Measurements from ENCODE around the gene KLHL36. TPM values are rescaled to one million over a fixed set of nuclear protein-coding genes. Genes with fewer than 3 reads are reported as not detected.
A peak's percentile ranks its signal among the peaks of the same experiment; 100 is the strongest.

The KLHL36 gene
- total RNA-seq, 2 experiments from 2014 or later = 31.1 to 43.2 TPM

- intact Hi-C loops (cut with DNase I, micrococcal nuclease) = no loop called here
- no peak for DNase-seq
- ChIA-PET POLR2A (no interaction called here), CTCF (interaction anchor here (0.8 to 2.2 kb wide), 2 partner anchors 13 to 14 kb away, joined by 3 to 6 read pairs; no protein-coding TSS in a partner anchor)
- peaks cover 63% of the 10 kb centered on the region for H3K36me3 Mint-ChIP-seq (ENCODE audit: low read depth)
- H3K27ac Mint-ChIP-seq = no peak overlapping the region
- no peak overlapping the region for H3K4me3 Mint-ChIP-seq
- no peaks in the 10 kb centered on the region for H3K27me3 Mint-ChIP-seq
- H3K9me3 Mint-ChIP-seq (ENCODE audit: low read depth) = no peaks in the 10 kb centered on the region
- ATAC-seq = no peak
- peaks cover 25% of the 10 kb centered on the region for H3K4me1 Mint-ChIP-seq
Observed at GRCh38 chr16:84659656-84660300, 11.5 kb downstream of the KLHL36 start.

DNA sequence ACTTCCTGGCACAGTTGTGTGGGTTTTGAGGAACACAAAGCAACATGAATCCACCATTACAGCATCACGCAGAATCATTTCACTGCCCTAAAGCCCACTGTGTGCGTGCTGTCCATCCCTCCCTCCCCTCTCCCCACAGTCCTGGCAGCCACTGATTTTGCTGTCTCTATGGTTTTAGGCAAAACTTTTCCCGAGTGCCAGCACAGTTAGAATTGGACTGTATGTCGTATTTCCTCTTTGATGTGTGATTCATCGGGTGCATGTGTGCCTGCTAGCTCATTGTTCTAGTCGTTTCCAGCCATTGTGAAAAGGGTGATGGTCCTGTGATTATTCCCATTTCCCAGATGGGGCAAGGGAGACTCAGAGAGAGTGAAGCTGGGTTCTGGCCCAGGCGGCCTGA, 12.7 kb downstream of the KLHL36 start:
- POLR2A ChIA-PET = no interaction called here
- peaks cover 15% of the 10 kb centered on the region for H3K4me1 Mint-ChIP-seq
- no peak for ATAC-seq
- H3K27ac Mint-ChIP-seq = no peak overlapping the region
- H3K9me3 Mint-ChIP-seq (ENCODE audit: low read depth) = no peaks in the 10 kb centered on the region
- no peak overlapping the region for H3K4me3 Mint-ChIP-seq
- no peaks in the 10 kb centered on the region for H3K27me3 Mint-ChIP-seq
- CTCF ChIA-PET = interaction anchor here (2.2 kb wide), 1 partner anchor 12 kb away, joined by 6 read pairs; no protein-coding TSS in a partner anchor
- no peak for DNase-seq
- intact Hi-C loops (cut with DNase I, micrococcal nuclease) = no loop called here
- H3K36me3 Mint-ChIP-seq (ENCODE audit: low read depth) = peaks cover 62% of the 10 kb centered on the region

- DNase-seq (no peak), ATAC-seq (no peak)
- peaks cover 11% of the 10 kb centered on the region for H3K4me1 Mint-ChIP-seq
- intact Hi-C loops (cut with DNase I, micrococcal nuclease) = no loop called here
- ChIA-PET POLR2A (no interaction called here), CTCF (no interaction called here)
- H3K9me3 Mint-ChIP-seq (ENCODE audit: low read depth) = no peaks in the 10 kb centered on the region
- no peak overlapping the region for H3K4me3 Mint-ChIP-seq
- no peak overlapping the region for H3K27ac Mint-ChIP-seq
- H3K27me3 Mint-ChIP-seq = no peaks in the 10 kb centered on the region
- peaks cover 62% of the 10 kb centered on the region for H3K36me3 Mint-ChIP-seq (ENCODE audit: low read depth)
Observed at GRCh38 chr16:84661418-84662060, 13.2 kb downstream of the KLHL36 start.

DNA sequence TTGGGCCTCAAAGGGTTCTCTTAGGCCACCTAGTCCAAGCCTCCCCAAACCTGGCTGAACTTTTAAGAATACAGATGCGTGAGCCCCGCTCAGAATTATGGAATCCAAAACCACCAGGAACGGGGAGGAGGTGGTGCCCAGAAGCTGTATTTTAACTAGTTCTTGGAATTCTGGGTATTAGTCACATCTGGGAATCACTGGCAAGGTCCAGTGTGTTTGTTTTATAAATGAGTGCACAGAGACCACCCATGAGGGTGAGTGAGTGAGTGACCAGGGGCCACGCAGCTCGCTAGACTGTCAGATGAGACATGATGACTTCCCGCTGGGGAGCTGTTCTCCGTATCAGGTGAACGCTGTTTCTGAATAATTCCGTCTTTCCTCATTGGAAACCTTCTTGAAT, 14.2 kb downstream of the KLHL36 start:
- POLR2A ChIA-PET = no interaction called here
- ATAC-seq (no peak), DNase-seq (no peak)
- no peaks in the 10 kb centered on the region for H3K9me3 Mint-ChIP-seq (ENCODE audit: low read depth)
- peaks cover 53% of the 10 kb centered on the region for H3K36me3 Mint-ChIP-seq (ENCODE audit: low read depth)
- intact Hi-C loops (cut with DNase I, micrococcal nuclease) = no loop called here
- CTCF ChIA-PET = interaction anchor here (0.6 to 1.2 kb wide), 5 partner anchors 10 to 248 kb away, joined by 3 to 6 read pairs (median 3); no protein-coding TSS in a partner anchor
- no peak overlapping the region for H3K27ac Mint-ChIP-seq
- no peak overlapping the region for H3K4me3 Mint-ChIP-seq
- no peaks in the 10 kb centered on the region for H3K27me3 Mint-ChIP-seq
- peaks cover 6% of the 10 kb centered on the region for H3K4me1 Mint-ChIP-seq

- no peak overlapping the region for H3K27ac Mint-ChIP-seq
- H3K36me3 Mint-ChIP-seq (ENCODE audit: low read depth) = peaks cover 44% of the 10 kb centered on the region
- H3K9me3 Mint-ChIP-seq (ENCODE audit: low read depth) = no peaks in the 10 kb centered on the region
- intact Hi-C loops (cut with DNase I, micrococcal nuclease) = no loop called here
- ATAC-seq (no peak), DNase-seq (no peak)
- no peak overlapping the region for H3K4me3 Mint-ChIP-seq
- CTCF ChIA-PET = interaction anchor here (0.8 to 1.7 kb wide), 6 partner anchors 9 to 307 kb away, joined by 3 to 7 read pairs (median 3); no protein-coding TSS in a partner anchor
- no peaks in the 10 kb centered on the region for H3K27me3 Mint-ChIP-seq
- H3K4me1 Mint-ChIP-seq = peaks cover 4% of the 10 kb centered on the region
- POLR2A ChIA-PET = no interaction called here
Observed at GRCh38 chr16:84663433-84664101, 15.3 kb downstream of the KLHL36 start.

DNA sequence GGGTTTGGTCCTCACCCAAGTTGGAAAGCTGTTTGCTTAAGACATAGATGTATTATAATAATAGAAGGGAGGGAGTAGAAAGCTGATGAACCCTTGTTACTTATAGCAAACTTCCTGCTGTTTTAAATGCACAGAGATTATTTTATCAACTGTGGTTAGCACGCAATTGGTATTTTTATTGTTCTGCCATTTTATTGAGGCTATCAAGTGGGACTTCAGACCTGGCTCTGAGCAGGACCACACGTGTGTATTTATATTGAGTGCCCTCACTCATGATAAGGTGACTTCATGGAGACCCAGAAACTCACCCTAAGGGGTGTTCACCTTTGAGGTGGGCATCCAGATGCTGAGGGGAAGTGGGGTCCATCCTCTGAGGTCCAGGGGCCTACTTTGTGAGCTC, 17.0 kb downstream of the KLHL36 start:
- H3K27ac Mint-ChIP-seq = no peak overlapping the region
- H3K36me3 Mint-ChIP-seq (ENCODE audit: low read depth) = peaks cover 30% of the 10 kb centered on the region
- CTCF ChIA-PET = interaction anchor here (1.2 to 2.2 kb wide), 3 partner anchors 36 to 155 kb away, joined by 3 to 10 read pairs (median 4); no protein-coding TSS in a partner anchor
- no peaks in the 10 kb centered on the region for H3K4me1 Mint-ChIP-seq
- no peak overlapping the region for H3K4me3 Mint-ChIP-seq
- intact Hi-C loops (cut with DNase I, micrococcal nuclease) = no loop called here
- no peaks in the 10 kb centered on the region for H3K27me3 Mint-ChIP-seq
- POLR2A ChIA-PET = interaction anchor here (0.7 kb wide), 1 partner anchor 89 kb away, joined by 3 read pairs; no protein-coding TSS in a partner anchor
- no peak for DNase-seq
- ATAC-seq = no peak
- no peaks in the 10 kb centered on the region for H3K9me3 Mint-ChIP-seq (ENCODE audit: low read depth)

DNA sequence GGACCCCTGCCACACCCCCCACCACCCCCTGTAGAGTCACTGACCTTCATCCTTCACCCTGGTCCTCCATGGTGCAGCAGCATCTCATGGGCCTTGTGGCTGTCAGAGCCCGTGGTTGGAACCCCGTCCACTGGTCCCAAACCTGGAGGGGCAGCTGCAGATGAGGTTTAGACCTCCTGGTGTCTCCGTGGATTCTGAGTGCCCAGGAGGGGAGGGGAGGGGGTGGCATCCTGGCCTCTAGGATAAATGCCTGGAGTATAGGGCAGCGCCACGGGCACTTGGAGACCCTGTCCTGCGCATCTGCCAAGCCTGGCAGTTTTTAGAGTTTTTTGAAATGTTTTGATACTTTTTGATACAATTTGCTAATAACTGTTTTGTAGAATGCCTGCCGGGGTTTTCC, 17.5 kb downstream of the KLHL36 start:
- POLR2A ChIA-PET = no interaction called here
- no peaks in the 10 kb centered on the region for H3K4me1 Mint-ChIP-seq

GRCh38 chr16:84667600-84668309, 19.4 kb downstream of the KLHL36 start:
- DNase-seq (no peak), ATAC-seq (no peak)
- peaks cover 7% of the 10 kb centered on the region for H3K4me1 Mint-ChIP-seq
- H3K27me3 Mint-ChIP-seq = peaks cover 3% of the 10 kb centered on the region
- intact Hi-C loops (cut with DNase I, micrococcal nuclease) = no loop called here
- no peak overlapping the region for H3K4me3 Mint-ChIP-seq
- CTCF ChIA-PET = interaction anchor here (0.9 kb wide), 1 partner anchor 72 kb away, joined by 3 read pairs; no protein-coding TSS in a partner anchor
- POLR2A ChIA-PET = no interaction called here
- no peak overlapping the region for H3K27ac Mint-ChIP-seq
- H3K36me3 Mint-ChIP-seq (ENCODE audit: low read depth) = peaks cover 13% of the 10 kb centered on the region
- no peaks in the 10 kb centered on the region for H3K9me3 Mint-ChIP-seq (ENCODE audit: low read depth)

More for the DNA sequence above, 17.5 kb downstream of the KLHL36 start:
- ATAC-seq (no peak), DNase-seq (no peak)
- CTCF ChIA-PET = interaction anchor here (1.2 to 2.2 kb wide), 2 partner anchors 60 to 155 kb away, joined by 3 to 10 read pairs; no protein-coding TSS in a partner anchor
- Mint-ChIP-seq H3K9me3 (ENCODE audit: low read depth) (no peaks in the 10 kb centered on the region), H3K4me3 (no peak overlapping the region), H3K36me3 (ENCODE audit: low read depth) (peaks cover 30% of the 10 kb centered on the region), H3K27me3 (no peaks in the 10 kb centered on the region), H3K27ac (no peak overlapping the region)
- intact Hi-C loops (cut with DNase I, micrococcal nuclease) = no loop called here

GRCh38 chr16:84670063-84670462, 21.8 kb downstream of the KLHL36 start:
- ATAC-seq = no peak
- Mint-ChIP-seq H3K4me3 (no peak overlapping the region), H3K9me3 (ENCODE audit: low read depth) (no peaks in the 10 kb centered on the region), H3K36me3 (ENCODE audit: low read depth) (no peaks in the 10 kb centered on the region), H3K27ac (no peak overlapping the region), H3K4me1 (peaks cover 7% of the 10 kb centered on the region), H3K27me3 (peaks cover 3% of the 10 kb centered on the region)
- CTCF ChIA-PET = interaction anchor here (0.7 to 5.8 kb wide), 4 partner anchors 40 to 301 kb away, joined by 3 to 80 read pairs (median 4); no protein-coding TSS in a partner anchor
- no peak for DNase-seq
- intact Hi-C loops (cut with DNase I, micrococcal nuclease) = loop anchor here in 1 of 2 experiments (5.0 kb wide), 1 partner anchor 302 kb away; no protein-coding TSS in a partner anchor
- POLR2A ChIA-PET = no interaction called here

GRCh38 chr16:84672276-84673202, 24.2 kb downstream of the KLHL36 start:
- POLR2A ChIA-PET = no interaction called here
- ATAC-seq = peak; percentile 96
- no peak overlapping the region for H3K27ac Mint-ChIP-seq
- no peaks in the 10 kb centered on the region for H3K9me3 Mint-ChIP-seq (ENCODE audit: low read depth)
- DNase-seq = peak; percentile 91
- CTCF ChIA-PET = interaction anchor here (0.6 to 5.8 kb wide), 33 partner anchors 9 to 389 kb away, joined by 3 to 80 read pairs (median 5); no protein-coding TSS in a partner anchor
- H3K36me3 Mint-ChIP-seq (ENCODE audit: low read depth) = no peaks in the 10 kb centered on the region
- H3K4me3 Mint-ChIP-seq = no peak overlapping the region
- H3K27me3 Mint-ChIP-seq = peaks cover 3% of the 10 kb centered on the region
- intact Hi-C loops (cut with DNase I, micrococcal nuclease) = loop anchor here (1.0 to 5.0 kb wide), 4 partner anchors 28 to 300 kb away; no protein-coding TSS in a partner anchor
- peaks cover 7% of the 10 kb centered on the region for H3K4me1 Mint-ChIP-seq
